Measurements from ENCODE around the gene HOPX. TPM values are rescaled to one million over a fixed set of nuclear protein-coding genes. Genes with fewer than 3 reads are reported as not detected.
"Not testable (repeated sequence)": the region's sequence is repeated elsewhere in the genome, so short reads cannot be mapped to it uniquely, and the experiment has no call there.

HOPX gene
- polyA plus RNA-seq, 1 donor, result 28.5 TPM

- no peaks in the 10 kb centered on the region for H3K9me3 ChIP-seq (ENCODE audit: control insufficient read depth, low read depth, low read length)
- no peak for DNase-seq
- H3K27me3 ChIP-seq (ENCODE audit: control insufficient read depth, insufficient read depth, low read length), result no peaks in the 10 kb centered on the region
- no peak overlapping the region for H3K4me3 ChIP-seq (ENCODE audit: low read length)
- no peaks in the 10 kb centered on the region for H3K36me3 ChIP-seq (ENCODE audit: control insufficient read depth, insufficient read depth, low read length)
- no peak overlapping the region for H3K27ac ChIP-seq (ENCODE audit: low read length)
- no peaks in the 10 kb centered on the region for H3K4me1 ChIP-seq (ENCODE audit: control insufficient read depth, insufficient read depth, low read length)
- no CpG with 5 or more reads among the region's 2 CpGs for WGBS (ENCODE audit: insufficient coverage, low lambda C conversion rate)
Measured at GRCh38 chr4:56611501-56611900, 69.6 kb downstream of the HOPX start.

- not testable (repeated sequence) for H3K9me3 ChIP-seq (ENCODE audit: control insufficient read depth, low read depth, low read length); H3K4me3 ChIP-seq (ENCODE audit: low read length); DNase-seq; H3K4me1 ChIP-seq (ENCODE audit: control insufficient read depth, insufficient read depth, low read length); H3K27me3 ChIP-seq (ENCODE audit: control insufficient read depth, insufficient read depth, low read length); H3K27ac ChIP-seq (ENCODE audit: low read length); H3K36me3 ChIP-seq (ENCODE audit: control insufficient read depth, insufficient read depth, low read length)
Measured at GRCh38 chr4:56610170-56610569, 70.9 kb downstream of the HOPX start.

- H3K27me3 ChIP-seq (ENCODE audit: control insufficient read depth, insufficient read depth, low read length), result no peaks in the 10 kb centered on the region
- H3K36me3 ChIP-seq (ENCODE audit: control insufficient read depth, insufficient read depth, low read length), result no peaks in the 10 kb centered on the region
- H3K9me3 ChIP-seq (ENCODE audit: control insufficient read depth, low read depth, low read length), result no peaks in the 10 kb centered on the region
- no peak overlapping the region for H3K27ac ChIP-seq (ENCODE audit: low read length)
- H3K4me1 ChIP-seq (ENCODE audit: control insufficient read depth, insufficient read depth, low read length), result no peaks in the 10 kb centered on the region
- no peak for DNase-seq
- no peak overlapping the region for H3K4me3 ChIP-seq (ENCODE audit: low read length)
Measured at GRCh38 chr4:56607926-56608325, 73.2 kb downstream of the HOPX start.

GRCh38 chr4:56606385-56606784, 74.7 kb downstream of the HOPX start:
- no peaks in the 10 kb centered on the region for H3K4me1 ChIP-seq (ENCODE audit: control insufficient read depth, insufficient read depth, low read length)
- no CpG with 5 or more reads among the region's 3 CpGs for WGBS (ENCODE audit: insufficient coverage, low lambda C conversion rate)
- H3K27ac ChIP-seq (ENCODE audit: low read length), result no peak overlapping the region
- no peaks in the 10 kb centered on the region for H3K36me3 ChIP-seq (ENCODE audit: control insufficient read depth, insufficient read depth, low read length)
- DNase-seq, result no peak
- H3K27me3 ChIP-seq (ENCODE audit: control insufficient read depth, insufficient read depth, low read length), result no peaks in the 10 kb centered on the region
- H3K4me3 ChIP-seq (ENCODE audit: low read length), result no peak overlapping the region
- H3K9me3 ChIP-seq (ENCODE audit: control insufficient read depth, low read depth, low read length), result no peaks in the 10 kb centered on the region

GRCh38 chr4:56605464-56605863, 75.6 kb downstream of the HOPX start:
- H3K27ac ChIP-seq (ENCODE audit: low read length), result not testable (repeated sequence)
- DNase-seq, result peak in 1 of 2 donors; percentile 42
- WGBS (ENCODE audit: insufficient coverage, low lambda C conversion rate), result no CpG with 5 or more reads among the region's 4 CpGs

GRCh38 chr4:56603297-56603696, 77.8 kb downstream of the HOPX start:
- WGBS (ENCODE audit: insufficient coverage, low lambda C conversion rate), result 80% methylated on average over 1 of the region's 3 CpGs
- Histone ChIP-seq H3K27me3 (ENCODE audit: control insufficient read depth, insufficient read depth, low read length) (no peaks in the 10 kb centered on the region), H3K4me3 (ENCODE audit: low read length) (no peak overlapping the region), H3K27ac (ENCODE audit: low read length) (no peak overlapping the region), H3K36me3 (ENCODE audit: control insufficient read depth, insufficient read depth, low read length) (no peaks in the 10 kb centered on the region), H3K4me1 (ENCODE audit: control insufficient read depth, insufficient read depth, low read length) (no peaks in the 10 kb centered on the region), H3K9me3 (ENCODE audit: control insufficient read depth, low read depth, low read length) (no peaks in the 10 kb centered on the region)
- no peak for DNase-seq

More at GRCh38 chr4:56605464-56605863, 75.6 kb downstream of the HOPX start:
- H3K4me1 ChIP-seq (ENCODE audit: control insufficient read depth, insufficient read depth, low read length); H3K9me3 ChIP-seq (ENCODE audit: control insufficient read depth, low read depth, low read length); H3K4me3 ChIP-seq (ENCODE audit: low read length); H3K36me3 ChIP-seq (ENCODE audit: control insufficient read depth, insufficient read depth, low read length); H3K27me3 ChIP-seq (ENCODE audit: control insufficient read depth, insufficient read depth, low read length): not testable (repeated sequence)

Other genes starting within 250 kb of the HOPX start
- gene PPAT, start 245.7 kb downstream of the HOPX start, polyA plus RNA-seq, result 13.2 TPM
- gene PAICS, start 245.0 kb downstream of the HOPX start, polyA plus RNA-seq, result 89.4 TPM
- 66.3 TPM for gene SRP72, start 213.7 kb downstream of the HOPX start, polyA plus RNA-seq
- 0.63 TPM for gene ARL9, start 175.5 kb downstream of the HOPX start, polyA plus RNA-seq
- 0.72 TPM for gene SPINK2, start 140.4 kb upstream of the HOPX start, polyA plus RNA-seq
- gene REST, start 226.6 kb upstream of the HOPX start, polyA plus RNA-seq, result 22.3 TPM

Measured in large intestine (tissue), 3 donors.